ENCODE measurements around the gene MAP2K5. TPM values are rescaled to one million over a fixed set of nuclear protein-coding genes. Genes with fewer than 3 reads are reported as not detected.

Gene MAP2K5
- 7.6 and 7.7 TPM in 2 replicates for total RNA-seq

DNA sequence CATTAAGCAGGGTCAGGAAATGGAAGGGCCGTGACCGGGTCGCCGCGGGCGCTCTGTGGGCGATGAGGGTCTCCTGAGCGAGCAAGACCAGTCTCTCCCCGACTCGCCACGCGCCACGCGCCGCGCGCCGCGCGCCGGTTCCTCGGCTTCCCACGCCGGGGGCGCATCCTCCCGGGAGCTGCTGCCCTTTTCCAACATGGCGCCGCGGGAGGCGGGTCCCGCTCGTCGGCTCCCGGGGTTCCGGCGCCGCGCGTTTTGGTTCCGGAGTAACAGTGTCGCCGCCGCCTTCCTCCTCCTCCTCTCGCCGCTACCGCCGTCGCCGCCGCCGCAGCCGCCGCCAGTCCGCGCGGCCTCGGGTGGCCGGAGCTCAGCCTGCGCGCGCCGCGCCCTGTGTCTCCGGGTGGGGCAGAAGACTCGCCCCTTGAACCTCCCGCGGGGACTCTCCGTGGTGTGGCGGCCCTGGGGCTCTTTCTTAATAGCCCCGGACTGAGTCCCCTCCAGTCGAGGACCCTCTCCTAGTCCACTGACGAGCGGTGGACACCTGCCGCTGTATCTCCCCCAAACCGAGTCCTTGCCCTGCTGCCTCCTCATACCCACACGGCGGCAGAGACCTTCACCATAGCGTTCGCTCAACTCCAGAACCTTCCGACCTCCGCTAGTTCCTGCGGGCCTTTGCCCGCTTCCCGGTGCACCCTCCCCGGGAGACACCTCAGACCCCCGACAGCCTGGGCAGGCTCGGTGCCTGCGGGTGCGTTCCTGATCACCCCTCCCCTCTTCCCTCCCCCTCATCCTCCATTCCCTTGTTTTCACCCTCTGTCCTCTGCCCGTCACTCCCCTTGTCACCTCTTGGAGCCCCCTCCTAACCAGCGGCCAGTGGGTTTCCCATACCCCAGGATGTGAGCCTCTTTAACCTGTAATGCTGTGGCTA, at the start of gene MAP2K5:
Gene MAP2K5, plus strand, starts transcription at position 284 of the 928 bp plus-strand sequence. Its CDS starts 633 bp downstream, at position 917.

GRCh38 chr15:67521029-67521782, 21.3 kb upstream of the MAP2K5 start, which contains the start of gene C15orf61:
Gene C15orf61, plus strand, starts transcription at chr15:67521131. Its CDS starts 118 bp downstream, at chr15:67521249.

GRCh38 chr15:67824976-67825880, 282.7 kb downstream of the MAP2K5 start, which contains the start of gene SKOR1:
Gene SKOR1, plus strand, starts transcription at chr15:67825509. Its CDS starts 94 bp downstream, at chr15:67825603.

DNA sequence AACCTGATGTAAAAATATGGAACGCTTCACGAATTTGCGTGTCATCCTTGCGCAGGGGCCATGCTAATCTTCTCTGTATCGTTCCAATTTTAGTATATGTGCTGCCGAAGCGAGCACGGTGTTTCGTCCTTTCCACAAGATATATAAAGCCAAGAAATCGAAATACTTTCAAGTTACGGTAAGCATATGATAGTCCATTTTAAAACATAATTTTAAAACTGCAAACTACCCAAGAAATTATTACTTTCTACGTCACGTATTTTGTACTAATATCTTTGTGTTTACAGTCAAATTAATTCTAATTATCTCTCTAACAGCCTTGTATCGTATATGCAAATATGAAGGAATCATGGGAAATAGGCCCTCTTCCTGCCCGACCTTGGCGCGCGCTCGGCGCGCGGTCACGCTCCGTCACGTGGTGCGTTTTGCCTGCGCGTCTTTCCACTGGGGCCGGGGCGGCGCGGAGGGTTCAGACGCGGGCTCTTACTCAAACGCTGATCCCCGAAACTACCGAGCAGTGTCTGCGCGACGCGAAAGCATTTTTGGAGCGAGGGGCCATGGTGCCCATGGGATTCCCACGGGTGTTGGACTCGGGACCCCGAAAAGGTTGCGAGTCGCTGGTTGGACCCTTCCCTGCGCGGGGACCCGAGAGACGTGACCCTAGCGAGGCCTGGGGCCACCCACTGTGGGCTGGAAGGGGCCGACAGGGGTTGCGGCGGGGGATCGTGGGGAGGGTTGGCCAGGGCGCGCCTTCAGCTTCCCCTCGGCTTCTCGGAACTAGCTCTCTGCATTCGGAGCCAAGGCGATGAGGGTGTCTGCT, 297.6 kb downstream of the MAP2K5 start, which contains the start of gene RNU6-1:
Gene RNU6-1, minus strand, starts transcription at position 117 of the 820 bp plus-strand sequence.

Other genes with a start within 250 kb of the MAP2K5 start
- gene C15orf61, start 21.6 kb upstream of the MAP2K5 start, total RNA-seq: 2.4 TPM in 2 replicates